Osteoblast (primary cell): ENCODE results near the gene CORIN. TPM values are rescaled to one million over a fixed set of nuclear protein-coding genes. Genes with fewer than 3 reads are reported as not detected.
"Not testable (repeated sequence)": the region's sequence is repeated elsewhere in the genome, so short reads cannot be mapped to it uniquely, and the experiment has no call there.

Experiments
- DNase-seq: peaks from one replicate; pipeline ENCODE4 v3.0.0; 2011; ENCODE audit warnings: low spot score, mixed read lengths; ENCODE audit not compliant: insufficient read length; ENCODE audit errors: missing footprints
- H2AFZ ChIP-seq: 2 replicates; pipeline ENCODE4 v1.6.0; 2011; ENCODE audit warnings: mild to moderate bottlenecking, low read length
- H3K27ac ChIP-seq: 2 replicates; pipeline ENCODE4 v1.5.1; 2011; ENCODE audit warnings: mild to moderate bottlenecking, low read depth, low read length, moderate library complexity
- H3K27me3 ChIP-seq: 2 replicates; pipeline ENCODE4 v1.6.0; 2012; ENCODE audit warnings: mild to moderate bottlenecking, control low read depth, inconsistent platforms, low read length, moderate library complexity; ENCODE audit not compliant: insufficient read depth
- H3K36me3 ChIP-seq: 2 replicates; pipeline ENCODE4 v1.5.1; 2011; ENCODE audit warnings: mild to moderate bottlenecking, low read length, control low read depth, moderate library complexity; ENCODE audit not compliant: insufficient read depth
- H3K4me1 ChIP-seq: 2 replicates; pipeline ENCODE4 v1.5.1; 2011; ENCODE audit warnings: mild to moderate bottlenecking, low read length, control low read depth, moderate library complexity; ENCODE audit not compliant: insufficient read depth
- H3K4me2 ChIP-seq: 2 replicates; pipeline ENCODE4 v1.6.0; 2011; ENCODE audit warnings: mild to moderate bottlenecking, low read length; ENCODE audit not compliant: insufficient read depth
- H3K4me3 ChIP-seq: fragments of 200-600 bp; sonication (generic); 3 replicates; pipeline ENCODE4 v1.5.1; 2012; ENCODE audit warnings: mild to moderate bottlenecking, low read length, inconsistent platforms; ENCODE audit not compliant: insufficient read depth
- H3K79me2 ChIP-seq: 2 replicates; pipeline ENCODE4 v1.6.0; 2012; ENCODE audit warnings: mild to moderate bottlenecking, low read length, control low read depth, inconsistent platforms; ENCODE audit not compliant: insufficient read depth
- H3K9me3 ChIP-seq: 2 replicates; pipeline ENCODE4 v1.5.1; 2011; ENCODE audit warnings: low read depth, low read length, control low read depth
- H4K20me1 ChIP-seq: 2 replicates; pipeline ENCODE4 v1.6.0; 2012; ENCODE audit warnings: mild to moderate bottlenecking, low read length, control low read depth; ENCODE audit not compliant: insufficient read depth
- total RNA-seq: library from RNA; depleted of rRNA; stranded (reverse); fragments of >200 nt; gene quantifications from 2 replicates; pipeline ENCODE4 v1.2.3, GENCODE V29; 2012
- TF ChIP-seq, protein P1 (sequence below): IDR thresholded peaks from 2 replicates; pipeline ENCODE4 v1.5.1; 2011; ENCODE audit warnings: mild to moderate bottlenecking, low read depth, low read length, moderate library complexity; ENCODE audit errors: extremely low read depth

CORIN gene
- total RNA-seq, 1 donor, result 0.36 TPM

DNA sequence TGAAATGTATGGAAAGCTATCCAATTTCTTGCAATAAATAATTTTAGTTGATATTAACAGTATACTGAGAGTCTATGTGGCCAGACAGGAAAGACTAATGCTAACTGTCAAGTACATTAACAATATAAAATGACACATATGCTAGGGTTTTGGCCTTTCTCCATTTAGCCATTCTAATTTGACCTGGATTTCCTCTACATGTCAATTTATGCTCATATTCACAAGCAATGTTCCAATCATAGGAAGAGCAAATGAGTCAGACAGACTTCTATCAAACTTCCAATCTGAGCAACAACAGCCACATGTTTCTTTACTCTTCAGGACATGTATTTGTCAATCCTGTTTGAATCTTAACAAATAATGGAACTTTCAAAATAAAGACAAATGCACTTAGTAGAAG, 53.6 kb downstream of the CORIN start:
- H3K4me1 ChIP-seq, result no peaks in the 10 kb centered on the region
- TF ChIP-seq, protein P1, sequence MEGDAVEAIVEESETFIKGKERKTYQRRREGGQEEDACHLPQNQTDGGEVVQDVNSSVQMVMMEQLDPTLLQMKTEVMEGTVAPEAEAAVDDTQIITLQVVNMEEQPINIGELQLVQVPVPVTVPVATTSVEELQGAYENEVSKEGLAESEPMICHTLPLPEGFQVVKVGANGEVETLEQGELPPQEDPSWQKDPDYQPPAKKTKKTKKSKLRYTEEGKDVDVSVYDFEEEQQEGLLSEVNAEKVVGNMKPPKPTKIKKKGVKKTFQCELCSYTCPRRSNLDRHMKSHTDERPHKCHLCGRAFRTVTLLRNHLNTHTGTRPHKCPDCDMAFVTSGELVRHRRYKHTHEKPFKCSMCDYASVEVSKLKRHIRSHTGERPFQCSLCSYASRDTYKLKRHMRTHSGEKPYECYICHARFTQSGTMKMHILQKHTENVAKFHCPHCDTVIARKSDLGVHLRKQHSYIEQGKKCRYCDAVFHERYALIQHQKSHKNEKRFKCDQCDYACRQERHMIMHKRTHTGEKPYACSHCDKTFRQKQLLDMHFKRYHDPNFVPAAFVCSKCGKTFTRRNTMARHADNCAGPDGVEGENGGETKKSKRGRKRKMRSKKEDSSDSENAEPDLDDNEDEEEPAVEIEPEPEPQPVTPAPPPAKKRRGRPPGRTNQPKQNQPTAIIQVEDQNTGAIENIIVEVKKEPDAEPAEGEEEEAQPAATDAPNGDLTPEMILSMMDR, result no peak
- no peak overlapping the region for H3K27ac ChIP-seq
- no peak overlapping the region for H3K4me2 ChIP-seq
- peaks cover 3% of the 10 kb centered on the region for H3K27me3 ChIP-seq
- H3K79me2 ChIP-seq, result no peaks in the 10 kb centered on the region
- no peaks in the 10 kb centered on the region for H4K20me1 ChIP-seq
- no peaks in the 10 kb centered on the region for H3K9me3 ChIP-seq
- H2AFZ ChIP-seq, result no peak overlapping the region
- peak; percentile 67 for DNase-seq
- no peak overlapping the region for H3K4me3 ChIP-seq
- no peaks in the 10 kb centered on the region for H3K36me3 ChIP-seq

DNA sequence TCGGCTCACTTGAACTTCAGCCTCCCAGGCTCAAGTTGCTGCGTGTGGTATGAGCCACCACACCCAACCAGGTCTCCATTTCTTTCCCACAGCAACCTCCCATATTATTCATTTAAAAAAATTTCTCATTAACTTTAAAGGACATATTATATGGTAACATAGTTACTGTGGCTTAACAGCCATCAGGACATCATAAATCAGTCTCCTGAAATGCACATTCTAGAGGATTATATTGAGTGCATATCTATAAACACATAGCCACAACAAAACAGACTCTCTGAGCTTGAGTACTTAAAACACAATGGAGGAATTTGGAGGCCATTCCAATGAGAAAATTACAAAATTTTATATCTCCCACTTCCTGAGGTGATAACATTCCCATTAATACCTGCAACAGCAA, 61.5 kb downstream of the CORIN start:
- Histone ChIP-seq H3K4me3 (no peak overlapping the region), H3K27ac (no peak overlapping the region), H3K27me3 (no peaks in the 10 kb centered on the region), H3K4me1 (no peaks in the 10 kb centered on the region), H4K20me1 (no peaks in the 10 kb centered on the region), H3K79me2 (no peaks in the 10 kb centered on the region), H3K4me2 (no peak overlapping the region), H3K9me3 (no peaks in the 10 kb centered on the region), H2AFZ (no peak overlapping the region), H3K36me3 (no peaks in the 10 kb centered on the region)
- DNase-seq, result no peak
- TF ChIP-seq, protein P1, result no peak

DNA sequence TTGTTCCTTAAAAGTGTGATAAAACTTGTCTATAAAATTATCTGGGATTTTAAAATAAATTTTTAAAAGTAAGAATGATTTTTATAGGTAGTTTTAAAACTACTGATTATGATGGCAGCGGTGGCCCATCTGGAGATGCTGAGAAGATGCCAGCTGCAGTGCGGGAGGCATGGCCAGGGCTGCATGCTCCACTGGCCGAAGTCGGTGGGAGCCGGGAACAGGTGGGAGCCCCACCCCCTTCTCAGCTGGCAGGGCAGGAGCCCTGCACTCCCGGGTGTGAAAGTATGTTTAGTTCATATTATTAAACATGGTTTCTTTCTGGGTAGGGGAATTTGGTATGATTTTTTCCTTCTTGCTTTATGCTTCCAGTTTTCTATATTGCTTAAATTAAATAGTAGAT, 63.8 kb downstream of the CORIN start:
- H3K79me2 ChIP-seq, result no peaks in the 10 kb centered on the region
- DNase-seq, result no peak
- H2AFZ ChIP-seq, result no peak overlapping the region
- TF ChIP-seq, protein P1, result no peak
- H3K36me3 ChIP-seq, result no peaks in the 10 kb centered on the region
- no peak overlapping the region for H3K4me2 ChIP-seq
- no peaks in the 10 kb centered on the region for H4K20me1 ChIP-seq
- H3K4me1 ChIP-seq, result no peaks in the 10 kb centered on the region
- H3K27ac ChIP-seq, result no peak overlapping the region
- no peaks in the 10 kb centered on the region for H3K27me3 ChIP-seq
- no peaks in the 10 kb centered on the region for H3K9me3 ChIP-seq
- H3K4me3 ChIP-seq, result no peak overlapping the region

DNA sequence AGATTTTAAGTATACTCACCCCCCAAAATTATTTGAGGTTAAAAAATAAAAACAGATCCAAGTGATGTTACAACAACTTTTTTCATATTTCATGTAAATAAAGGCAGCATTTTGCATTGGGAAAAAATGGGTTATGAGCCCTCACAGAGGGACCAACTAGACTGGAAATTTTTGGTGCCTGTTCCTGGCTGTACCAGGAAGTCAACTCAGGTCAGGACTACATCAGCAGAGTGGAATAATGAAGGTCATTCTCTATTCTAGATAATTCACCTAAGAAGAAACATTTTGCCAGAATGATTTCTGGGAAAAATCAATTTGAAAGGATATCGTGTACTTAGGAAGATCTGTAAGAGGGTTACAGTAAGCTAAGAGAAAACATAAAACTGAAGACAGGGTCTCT, 66.8 kb downstream of the CORIN start:
- no peak for DNase-seq
- Histone ChIP-seq H3K4me2 (no peak overlapping the region), H4K20me1 (no peaks in the 10 kb centered on the region), H3K4me1 (no peaks in the 10 kb centered on the region), H3K27me3 (no peaks in the 10 kb centered on the region), H3K36me3 (no peaks in the 10 kb centered on the region), H3K9me3 (no peaks in the 10 kb centered on the region), H3K79me2 (no peaks in the 10 kb centered on the region), H3K27ac (no peak overlapping the region), H3K4me3 (no peak overlapping the region), H2AFZ (no peak overlapping the region)
- TF ChIP-seq, protein P1, result no peak

DNA sequence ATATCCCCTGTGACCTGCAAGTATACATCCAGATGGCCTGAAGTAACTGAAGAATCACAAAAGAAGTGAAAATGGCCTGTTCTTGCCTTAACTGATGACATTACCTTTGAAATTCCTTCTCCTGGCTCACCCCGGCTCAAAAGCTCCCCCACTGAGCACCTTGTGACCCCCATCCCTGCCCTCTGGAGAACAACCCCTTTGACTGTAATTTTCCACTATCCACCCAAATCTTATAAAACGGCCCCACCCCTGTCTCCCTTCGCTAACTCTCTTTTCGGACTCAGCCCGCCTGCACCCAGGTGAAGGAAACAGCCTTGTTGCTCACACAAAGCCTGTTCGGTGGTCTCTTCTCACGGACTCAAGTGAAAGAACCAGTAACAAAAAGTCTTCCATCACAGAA, 69.9 kb downstream of the CORIN start:
- H3K4me3 ChIP-seq, H3K27ac ChIP-seq, H3K4me1 ChIP-seq, H4K20me1 ChIP-seq, H2AFZ ChIP-seq, H3K27me3 ChIP-seq, H3K9me3 ChIP-seq, H3K4me2 ChIP-seq, H3K79me2 ChIP-seq, DNase-seq, H3K36me3 ChIP-seq: not testable (repeated sequence)
